ENCODE data around the gene MYO15B. TPM values are rescaled to one million over a fixed set of nuclear protein-coding genes. Genes with fewer than 3 reads are reported as not detected.
"Not testable (repeated sequence)": the region's sequence is repeated elsewhere in the genome, so short reads cannot be mapped to it uniquely, and the experiment has no call there.

Gene MYO15B
- total RNA-seq, 1 donor from 2014 or later, result 267 TPM

GRCh38 chr17:75624714-75625345 lies 37.2 kb downstream of the MYO15B start:
- DNase-seq (ENCODE audit: low spot score), result no peak

- DNase-seq (ENCODE audit: low spot score), result no peak
Observed at GRCh38 chr17:75625813-75626486, 38.4 kb downstream of the MYO15B start.

- DNase-seq (ENCODE audit: low spot score), result no peak
Observed at GRCh38 chr17:75626496-75627038, 39.0 kb downstream of the MYO15B start.

- no peak for DNase-seq (ENCODE audit: low spot score)
Observed at GRCh38 chr17:75627094-75627493, 39.5 kb downstream of the MYO15B start.

- DNase-seq (ENCODE audit: low spot score), result no peak
Observed at GRCh38 chr17:75628425-75628824, 40.8 kb downstream of the MYO15B start.

GRCh38 chr17:75629157-75629556 lies 41.6 kb downstream of the MYO15B start:
- DNase-seq (ENCODE audit: low spot score), result no peak

GRCh38 chr17:75630071-75630917 lies 42.7 kb downstream of the MYO15B start:
- DNase-seq (ENCODE audit: low spot score), result no peak

- DNase-seq (ENCODE audit: low spot score), result no peak
Observed at GRCh38 chr17:75631353-75631752, 43.8 kb downstream of the MYO15B start.

GRCh38 chr17:75632428-75632827 lies 44.8 kb downstream of the MYO15B start:
- DNase-seq (ENCODE audit: low spot score), result no peak

- DNase-seq (ENCODE audit: low spot score), result peak; percentile 93
Observed at GRCh38 chr17:75632863-75633485, 45.4 kb downstream of the MYO15B start, which contains the start of gene SMIM5. Gene SMIM5, plus strand, starts transcription at chr17:75633434. Its CDS starts 6,768 bp downstream, at chr17:75640202.

- DNase-seq (ENCODE audit: low spot score), result peak; percentile 93
Observed at GRCh38 chr17:75633486-75634375, 46.1 kb downstream of the MYO15B start.

GRCh38 chr17:75634376-75634740 lies 46.8 kb downstream of the MYO15B start:
- no peak for DNase-seq (ENCODE audit: low spot score)

GRCh38 chr17:75634754-75635609 lies 47.4 kb downstream of the MYO15B start:
- no peak for DNase-seq (ENCODE audit: low spot score)

GRCh38 chr17:75635610-75636202 lies 48.1 kb downstream of the MYO15B start:
- DNase-seq (ENCODE audit: low spot score), result no peak

GRCh38 chr17:75636381-75637142 lies 49.0 kb downstream of the MYO15B start:
- no peak for DNase-seq (ENCODE audit: low spot score)

GRCh38 chr17:75637143-75637538 lies 49.5 kb downstream of the MYO15B start:
- no peak for DNase-seq (ENCODE audit: low spot score)

GRCh38 chr17:75637551-75637950 lies 50.0 kb downstream of the MYO15B start:
- DNase-seq (ENCODE audit: low spot score), result no peak

GRCh38 chr17:75638039-75638438 lies 50.4 kb downstream of the MYO15B start:
- not testable (repeated sequence) for DNase-seq (ENCODE audit: low spot score)

GRCh38 chr17:75638893-75639292 lies 51.3 kb downstream of the MYO15B start:
- DNase-seq (ENCODE audit: low spot score), result no peak
